ENCODE data around the gene BCL2L12. TPM values are rescaled to one million over a fixed set of nuclear protein-coding genes. Genes with fewer than 3 reads are reported as not detected.
A peak's percentile ranks its signal among the peaks of the same experiment; 100 is the strongest.

Gene BCL2L12
- total RNA-seq, 1 experiment from 2014 or later: 16.4 TPM

GRCh38 chr19:49641688-49642491, 23.8 kb upstream of the BCL2L12 start, which contains the start of gene SCAF1:
TSS of gene SCAF1 (plus strand) at chr19:49642209. CDS start at chr19:49645027, 2,818 bp downstream.
- peak; percentile 97 for DNase-seq (ENCODE audit: extremely low read depth, low read depth)

- DNase-seq (ENCODE audit: extremely low read depth, low read depth): no peak
Measured at GRCh38 chr19:49642492-49643035, 23.2 kb upstream of the BCL2L12 start.

DNA sequence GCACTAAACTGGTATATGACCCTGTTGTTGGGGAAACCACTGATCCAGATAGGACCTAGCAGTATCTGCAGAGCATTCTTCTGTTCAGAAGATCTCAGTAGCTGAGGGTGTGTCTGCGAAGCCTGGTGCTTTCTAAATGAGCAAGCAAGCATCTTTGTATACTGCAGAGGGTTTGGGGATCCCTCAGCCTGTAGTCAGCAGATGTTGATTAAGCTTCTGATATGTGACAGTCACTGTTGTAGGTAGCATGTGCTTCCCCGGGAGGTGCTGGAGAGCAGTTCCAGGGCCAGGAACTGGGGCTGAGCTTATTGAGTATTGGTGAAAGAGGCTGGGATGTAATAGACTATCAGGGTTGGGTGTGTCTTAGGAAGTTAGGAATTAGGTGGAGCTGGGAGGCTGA, 22.3 kb upstream of the BCL2L12 start:
- DNase-seq (ENCODE audit: extremely low read depth, low read depth): no peak

GRCh38 chr19:49645592-49645991, 20.1 kb upstream of the BCL2L12 start:
- no peak for DNase-seq (ENCODE audit: extremely low read depth, low read depth)

- DNase-seq (ENCODE audit: extremely low read depth, low read depth): no peak
Measured at GRCh38 chr19:49645995-49646394, 19.7 kb upstream of the BCL2L12 start.

DNA sequence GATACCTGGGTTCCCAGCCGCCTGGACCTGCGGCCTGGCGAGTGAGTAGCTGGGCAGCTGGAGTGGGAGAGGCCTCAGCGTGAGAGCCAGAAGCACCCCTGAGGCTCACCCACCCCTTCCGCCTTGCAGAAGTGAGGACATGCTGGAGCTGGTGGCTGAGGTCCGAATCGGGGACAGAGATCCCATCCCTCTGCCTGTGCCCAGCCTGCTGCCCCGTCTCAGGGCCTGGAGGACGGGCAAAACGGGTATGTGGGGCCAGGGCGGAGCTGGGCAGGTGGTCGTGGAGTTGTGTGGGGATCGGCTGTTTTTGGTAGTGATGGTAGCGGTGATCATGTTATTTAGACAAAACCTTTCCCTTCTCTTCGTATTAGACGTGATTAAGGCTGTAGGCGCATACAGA, 19.1 kb upstream of the BCL2L12 start:
- DNase-seq (ENCODE audit: extremely low read depth, low read depth): no peak

GRCh38 chr19:49651029-49651819, 14.5 kb upstream of the BCL2L12 start:
- no peak for DNase-seq (ENCODE audit: extremely low read depth, low read depth)

DNA sequence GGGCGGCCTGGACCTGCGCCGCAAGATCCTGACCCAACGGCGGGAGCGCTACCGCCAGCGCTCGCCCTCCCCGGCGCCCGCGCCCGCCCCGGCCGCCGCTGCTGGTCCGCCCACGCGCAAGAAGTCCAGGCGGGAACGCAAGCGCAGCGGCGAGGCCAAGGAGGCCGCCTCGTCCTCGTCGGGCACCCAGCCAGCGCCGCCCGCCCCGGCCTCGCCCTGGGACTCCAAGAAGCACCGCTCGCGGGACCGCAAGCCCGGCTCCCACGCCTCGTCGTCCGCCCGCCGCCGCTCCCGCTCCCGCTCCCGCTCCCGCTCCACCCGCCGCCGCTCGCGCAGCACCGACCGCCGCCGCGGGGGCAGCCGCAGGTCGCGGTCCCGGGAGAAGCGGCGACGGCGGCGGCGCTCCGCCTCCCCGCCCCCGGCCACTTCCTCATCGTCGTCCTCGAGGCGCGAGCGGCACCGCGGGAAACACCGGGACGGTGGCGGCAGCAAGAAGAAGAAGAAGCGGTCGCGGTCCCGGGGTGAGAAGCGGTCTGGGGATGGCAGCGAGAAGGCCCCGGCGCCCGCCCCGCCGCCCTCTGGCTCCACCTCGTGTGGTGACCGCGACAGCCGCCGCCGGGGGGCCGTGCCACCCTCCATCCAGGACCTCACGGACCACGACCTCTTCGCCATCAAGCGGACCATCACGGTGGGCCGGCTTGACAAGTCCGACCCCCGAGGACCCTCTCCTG, 13.7 kb upstream of the BCL2L12 start:
- DNase-seq (ENCODE audit: extremely low read depth, low read depth): no peak

DNA sequence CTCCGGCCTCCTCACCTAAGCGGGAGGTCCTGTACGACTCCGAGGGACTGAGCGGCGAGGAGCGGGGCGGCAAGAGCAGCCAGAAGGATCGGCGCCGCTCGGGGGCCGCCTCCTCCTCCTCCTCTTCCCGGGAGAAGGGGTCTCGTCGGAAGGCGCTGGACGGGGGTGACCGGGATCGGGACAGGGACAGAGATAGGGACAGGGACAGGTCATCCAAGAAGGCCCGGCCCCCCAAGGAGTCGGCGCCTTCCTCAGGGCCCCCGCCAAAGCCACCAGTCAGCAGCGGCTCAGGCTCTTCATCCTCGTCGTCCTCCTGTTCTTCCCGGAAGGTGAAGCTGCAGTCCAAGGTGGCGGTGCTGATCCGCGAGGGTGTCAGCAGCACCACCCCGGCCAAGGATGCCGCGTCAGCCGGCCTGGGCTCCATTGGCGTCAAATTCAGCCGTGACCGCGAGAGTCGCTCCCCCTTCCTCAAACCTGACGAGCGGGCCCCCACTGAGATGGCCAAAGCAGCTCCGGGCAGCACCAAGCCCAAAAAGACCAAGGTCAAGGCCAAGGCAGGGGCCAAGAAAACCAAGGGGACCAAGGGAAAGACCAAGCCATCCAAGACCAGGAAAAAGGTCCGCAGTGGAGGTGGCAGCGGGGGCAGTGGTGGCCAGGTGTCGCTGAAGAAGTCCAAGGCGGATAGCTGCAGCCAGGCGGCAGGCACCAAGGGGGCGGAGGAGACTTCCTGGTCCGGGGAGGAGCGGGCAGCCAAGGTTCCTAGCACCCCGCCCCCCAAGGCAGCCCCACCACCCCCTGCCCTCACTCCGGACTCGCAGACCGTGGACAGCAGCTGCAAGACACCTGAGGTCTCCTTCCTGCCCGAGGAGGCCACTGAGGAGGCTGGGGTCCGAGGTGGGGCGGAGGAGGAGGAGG, 12.9 kb upstream of the BCL2L12 start:
- no peak for DNase-seq (ENCODE audit: extremely low read depth, low read depth)

GRCh38 chr19:49653466-49653806, 12.3 kb upstream of the BCL2L12 start:
- no peak for DNase-seq (ENCODE audit: extremely low read depth, low read depth)

GRCh38 chr19:49654581-49654980, 11.2 kb upstream of the BCL2L12 start:
- DNase-seq (ENCODE audit: extremely low read depth, low read depth): no peak

DNA sequence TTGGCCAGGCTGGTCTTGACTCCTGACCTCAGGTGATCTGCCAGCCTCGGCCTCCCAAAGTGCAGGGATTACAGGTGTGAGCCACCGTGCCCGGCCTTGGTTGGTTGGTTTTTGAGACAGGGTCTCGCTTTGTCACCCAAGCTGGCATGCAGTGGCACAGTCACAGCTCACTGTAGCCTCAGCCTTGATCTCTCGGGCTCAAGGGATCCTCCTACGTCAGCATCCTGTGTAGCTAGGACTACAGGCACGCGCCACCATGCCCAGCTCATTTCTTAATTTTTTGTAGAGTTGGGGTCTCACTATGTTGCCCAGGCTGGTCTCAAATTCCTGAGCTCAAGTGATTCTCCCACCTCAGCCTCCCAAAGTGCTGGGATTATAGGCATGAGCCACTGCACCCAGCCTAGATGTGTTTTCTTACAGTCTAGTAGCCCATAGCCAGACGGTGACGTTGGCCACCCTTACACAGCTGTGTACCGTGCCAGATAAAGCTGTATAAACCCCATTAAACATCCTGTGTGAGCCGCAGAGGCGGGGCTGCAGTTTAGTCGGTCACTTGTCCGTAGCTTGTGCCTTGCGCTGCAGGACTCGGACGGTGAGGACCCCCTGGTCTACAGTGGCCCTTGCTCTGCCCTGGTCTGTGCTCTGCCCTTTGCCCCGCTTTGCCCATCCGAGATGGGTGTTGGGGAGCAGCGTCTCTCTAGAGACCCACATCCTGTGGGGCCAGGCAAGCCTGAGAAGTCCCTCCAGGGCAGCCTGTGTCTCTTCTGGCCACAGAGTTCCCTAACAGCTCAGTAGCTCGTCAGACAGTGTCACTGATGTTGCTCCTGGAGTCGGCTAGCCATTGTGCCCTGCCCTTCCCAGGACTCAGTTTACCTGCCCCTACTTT, 9.9 kb upstream of the BCL2L12 start:
- no peak for DNase-seq (ENCODE audit: extremely low read depth, low read depth)

GRCh38 chr19:49656456-49657109, 9.2 kb upstream of the BCL2L12 start:
- no peak for DNase-seq (ENCODE audit: extremely low read depth, low read depth)

- DNase-seq (ENCODE audit: extremely low read depth, low read depth): no peak
Measured at GRCh38 chr19:49657493-49658138, 8.1 kb upstream of the BCL2L12 start.

DNA sequence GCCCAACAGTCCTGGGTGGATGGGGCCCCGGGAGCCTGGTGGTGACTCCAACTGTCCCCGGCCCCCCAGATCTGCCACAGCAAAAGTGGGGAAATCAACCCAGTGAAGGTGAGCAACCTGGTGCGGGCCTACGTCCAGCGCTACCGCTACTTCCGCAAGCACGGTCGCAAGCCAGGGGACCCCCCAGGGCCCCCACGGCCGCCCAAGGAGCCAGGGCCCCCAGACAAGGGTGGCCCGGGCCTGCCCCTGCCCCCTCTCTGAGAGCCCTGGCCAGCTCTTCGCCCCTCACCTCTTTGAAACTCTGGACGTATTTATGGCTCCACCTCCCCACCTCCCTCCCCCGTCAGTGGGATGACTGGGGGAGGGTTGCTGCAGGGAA, 7.6 kb upstream of the BCL2L12 start:
- DNase-seq (ENCODE audit: extremely low read depth, low read depth): no peak

GRCh38 chr19:49658566-49659442, 6.9 kb upstream of the BCL2L12 start:
- DNase-seq (ENCODE audit: extremely low read depth, low read depth): no peak
